A172 (cell line): Measurements from ENCODE around the gene MYO1A. TPM values are rescaled to one million over a fixed set of nuclear protein-coding genes. Genes with fewer than 3 reads are reported as not detected.
"Not testable (repeated sequence)": the region's sequence is repeated elsewhere in the genome, so short reads cannot be mapped to it uniquely, and the experiment has no call there.

Experiments
- DNase-seq: peaks from one replicate; pipeline ENCODE4 v3.0.0-alpha.2; 2015; ENCODE audit warnings: low spot score
- total RNA-seq: library from RNA; depleted of rRNA; stranded (reverse); fragments of >200 nt; shearing (Covaris generic); gene quantifications from 2 replicates; pipeline ENCODE4 v1.2.3, GENCODE V29; 2014

The MYO1A gene
- total RNA-seq, 1 experiment from 2014 or later = not detected

- DNase-seq = peak; percentile 86
These were observed 37.9 kb upstream of the MYO1A start for GRCh38 chr12:57087691-57088353.

- peak; percentile 64 for DNase-seq
These were observed 37.2 kb upstream of the MYO1A start for GRCh38 chr12:57087010-57087690.

- DNase-seq = peak; percentile 57
These were observed 36.6 kb upstream of the MYO1A start for GRCh38 chr12:57086493-57087009.

- DNase-seq = peak; percentile 35
These were observed 36.1 kb upstream of the MYO1A start for GRCh38 chr12:57085999-57086492.

GRCh38 chr12:57080855-57081254 is 30.9 kb upstream of the MYO1A start:
- no peak for DNase-seq

- no peak for DNase-seq
These were observed 29.9 kb upstream of the MYO1A start for GRCh38 chr12:57079821-57080220.

GRCh38 chr12:57078519-57079404 is 28.8 kb upstream of the MYO1A start, which contains the start of gene NEMP1:
Gene NEMP1, minus strand, starts transcription at chr12:57078791. Its CDS starts 46 bp downstream, at chr12:57078745.
- peak; percentile 100 for DNase-seq

GRCh38 chr12:57073566-57074450 is 23.9 kb upstream of the MYO1A start:
- not testable (repeated sequence) for DNase-seq

- DNase-seq = no peak
These were observed 22.7 kb upstream of the MYO1A start for GRCh38 chr12:57072661-57073060.

- DNase-seq = peak; percentile 65
These were observed 19.6 kb upstream of the MYO1A start for GRCh38 chr12:57069523-57069922.

- DNase-seq = no peak
These were observed 16.3 kb upstream of the MYO1A start for GRCh38 chr12:57066245-57066644.

GRCh38 chr12:57063991-57064685 is 14.2 kb upstream of the MYO1A start:
- DNase-seq = peak; percentile 31

- DNase-seq = no peak
These were observed 8.5 kb upstream of the MYO1A start for GRCh38 chr12:57058454-57058853.

- DNase-seq = no peak
These were observed 7.3 kb upstream of the MYO1A start for GRCh38 chr12:57057067-57057751.

GRCh38 chr12:57055824-57056223 is 5.9 kb upstream of the MYO1A start:
- DNase-seq = no peak

- DNase-seq = not testable (repeated sequence)
These were observed 4.0 kb upstream of the MYO1A start for GRCh38 chr12:57053901-57054300.

GRCh38 chr12:57053146-57053545 is 3.2 kb upstream of the MYO1A start:
- DNase-seq = not testable (repeated sequence)

GRCh38 chr12:57051011-57051410 is 1.1 kb upstream of the MYO1A start:
- no peak for DNase-seq

GRCh38 chr12:57049119-57049446 is 846 bp downstream of the MYO1A start:
- DNase-seq = no peak
